Breast epithelium (tissue), 4 donors: ENCODE results near the gene LHFPL2. TPM values are rescaled to one million over a fixed set of nuclear protein-coding genes. Genes with fewer than 3 reads are reported as not detected.
A peak's percentile ranks its signal among the peaks of the same experiment; 100 is the strongest.
"Not testable (repeated sequence)": the region's sequence is repeated elsewhere in the genome, so short reads cannot be mapped to it uniquely, and the experiment has no call there.

Experiments
- DNase-seq, 2 donors: peaks; one replicate each; pipeline ENCODE4 v3.0.0-alpha.2; 2019; ENCODE audit warnings: low spot score in 2 of 2
- H3K27ac ChIP-seq, 2 donors: fragments of 200-600 bp; sonication (generic) in 1 of 2; one replicate each; pipeline ENCODE4 v1.5.1; 2016 to 2019; ENCODE audit warnings: mild to moderate bottlenecking in 1 of 2
- H3K27me3 ChIP-seq, 2 donors: fragments of 200-600 bp; sonication (generic) in 1 of 2; one replicate each; pipeline versions ENCODE4 v1.5.1 to v1.6.0; 2017 to 2019; ENCODE audit warnings: control low read depth in 1 of 2, mild to moderate bottlenecking in 1 of 2
- H3K36me3 ChIP-seq: fragments of 200-600 bp; one replicate; pipeline ENCODE4 v1.5.1; 2019
- H3K4me1 ChIP-seq, 2 donors: fragments of 200-600 bp; sonication (generic); one replicate each; pipeline ENCODE4 v1.5.1; 2016 to 2019; ENCODE audit warnings: control low read depth in 1 of 2
- H3K4me3 ChIP-seq, 3 donors: fragments of 200-600 bp; sonication (generic); 1 replicate in 2 of 3; 2 replicates in 1 of 3; pipeline ENCODE4 v1.5.1; 2016 to 2019; ENCODE audit warnings: mild to moderate bottlenecking in 3 of 3, moderate library complexity in 2 of 3
- H3K9me3 ChIP-seq, 2 donors: fragments of 200-600 bp; sonication (generic) in 1 of 2; one replicate each; pipeline ENCODE4 v1.5.1; 2016 to 2019; ENCODE audit warnings: control low read depth in 1 of 2
- POLR2A ChIP-seq: fragments of 450-650 bp; IDR thresholded peaks from one replicate; pipeline ENCODE4 v1.6.1; 2016; ENCODE audit warnings: antibody characterized with exemption, mild to moderate bottlenecking, moderate library complexity
- POLR2AphosphoS5 ChIP-seq, 3 donors: sonication (generic); formaldehyde crosslinking; IDR thresholded peaks; one replicate each; pipeline ENCODE4 v1.6.1; 2017; ENCODE audit warnings: antibody characterized with exemption in 3 of 3
- intact Hi-C: fragments of 100-400 bp; cut with DNase I; formaldehyde crosslinking; loops from one replicate; pipeline ENCODE4 v1.15.1; 2023; ENCODE audit warnings: low total_unique reads
- total RNA-seq, 3 donors: library from RNA; depleted of rRNA; stranded (reverse); fragments of >200 nt; gene quantifications; one replicate each; pipeline ENCODE4 v1.1.0, GENCODE V29; 2016
- TF ChIP-seq, protein P1 (sequence below), 3 donors: fragments of 450-650 bp; IDR thresholded peaks; one replicate each; pipeline ENCODE4 v1.5.1; 2016 to 2017; ENCODE audit warnings: antibody characterized with exemption in 3 of 3, mild to moderate bottlenecking in 3 of 3, moderate library complexity in 3 of 3

Gene LHFPL2
- total RNA-seq, 3 donors from 2014 or later: 36.8 to 61.8 (median 41.3) TPM

DNA sequence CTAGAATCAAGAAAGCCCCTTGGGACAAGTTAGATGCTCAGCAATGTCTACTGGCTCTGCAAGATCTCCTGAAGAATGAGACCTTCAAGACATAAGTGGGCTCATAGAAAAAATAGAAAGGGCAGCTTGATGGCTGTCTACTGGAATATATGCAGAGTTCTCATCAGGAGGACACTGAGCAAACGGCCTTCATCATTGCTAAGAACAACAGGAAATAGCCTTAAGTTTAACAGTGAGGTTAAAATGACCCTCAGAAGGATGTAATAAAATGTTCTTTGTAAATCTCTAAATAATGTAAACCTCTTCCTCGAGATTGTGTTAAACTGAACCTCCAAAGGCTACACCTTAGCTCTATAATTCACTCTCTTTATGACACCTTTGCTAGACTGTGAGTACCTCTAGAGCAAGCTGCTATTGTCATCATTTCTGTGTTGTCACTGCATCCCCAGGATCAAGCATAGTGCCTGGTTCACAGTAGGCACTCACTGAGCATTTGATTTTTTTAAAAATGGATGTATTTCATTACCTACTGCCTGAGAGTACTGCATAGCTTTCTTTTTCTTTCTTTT, 22.2 kb upstream of the LHFPL2 start:
- intact Hi-C loops: no loop called here

DNA sequence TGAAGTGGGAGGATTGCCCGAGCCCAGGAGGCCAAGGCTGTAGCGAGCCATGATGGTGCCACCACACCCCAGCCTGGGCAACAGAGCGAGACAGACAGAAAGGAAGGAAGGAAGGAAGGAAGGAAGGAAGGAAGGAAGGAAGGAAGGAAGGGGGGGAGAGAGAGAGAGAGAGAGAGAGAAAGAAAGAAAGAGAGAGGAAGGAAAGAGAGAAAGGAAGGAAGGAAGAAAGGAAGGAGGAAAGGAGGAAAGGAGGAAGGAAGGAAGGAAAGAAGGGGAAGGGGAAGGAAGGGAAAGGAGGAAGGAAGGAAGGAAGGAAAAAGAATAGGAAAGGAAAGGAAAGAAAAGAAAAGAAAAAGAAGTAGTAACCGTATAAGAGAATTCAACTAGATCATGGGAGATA, 20.8 kb upstream of the LHFPL2 start:
- TF ChIP-seq, protein P1, sequence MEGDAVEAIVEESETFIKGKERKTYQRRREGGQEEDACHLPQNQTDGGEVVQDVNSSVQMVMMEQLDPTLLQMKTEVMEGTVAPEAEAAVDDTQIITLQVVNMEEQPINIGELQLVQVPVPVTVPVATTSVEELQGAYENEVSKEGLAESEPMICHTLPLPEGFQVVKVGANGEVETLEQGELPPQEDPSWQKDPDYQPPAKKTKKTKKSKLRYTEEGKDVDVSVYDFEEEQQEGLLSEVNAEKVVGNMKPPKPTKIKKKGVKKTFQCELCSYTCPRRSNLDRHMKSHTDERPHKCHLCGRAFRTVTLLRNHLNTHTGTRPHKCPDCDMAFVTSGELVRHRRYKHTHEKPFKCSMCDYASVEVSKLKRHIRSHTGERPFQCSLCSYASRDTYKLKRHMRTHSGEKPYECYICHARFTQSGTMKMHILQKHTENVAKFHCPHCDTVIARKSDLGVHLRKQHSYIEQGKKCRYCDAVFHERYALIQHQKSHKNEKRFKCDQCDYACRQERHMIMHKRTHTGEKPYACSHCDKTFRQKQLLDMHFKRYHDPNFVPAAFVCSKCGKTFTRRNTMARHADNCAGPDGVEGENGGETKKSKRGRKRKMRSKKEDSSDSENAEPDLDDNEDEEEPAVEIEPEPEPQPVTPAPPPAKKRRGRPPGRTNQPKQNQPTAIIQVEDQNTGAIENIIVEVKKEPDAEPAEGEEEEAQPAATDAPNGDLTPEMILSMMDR (IDR thresholded peaks at IDR 0.05): no peak
- TF ChIP-seq POLR2AphosphoS5 (IDR thresholded peaks at IDR 0.05) (no peak), POLR2A (no peak)
- intact Hi-C loops: no loop called here

More for the DNA sequence above, 22.2 kb upstream of the LHFPL2 start:
- H3K4me1 ChIP-seq: no peaks in the 10 kb centered on the region
- no peaks in the 10 kb centered on the region for H3K36me3 ChIP-seq
- H3K9me3 ChIP-seq: no peaks in the 10 kb centered on the region
- H3K27ac ChIP-seq: no peak overlapping the region
- H3K4me3 ChIP-seq: no peak overlapping the region
- TF ChIP-seq, protein P1 (IDR thresholded peaks at IDR 0.05): no peak
- TF ChIP-seq POLR2A (no peak), POLR2AphosphoS5 (IDR thresholded peaks at IDR 0.05) (no peak)
- no peak for DNase-seq
- H3K27me3 ChIP-seq: no peaks in the 10 kb centered on the region

DNA sequence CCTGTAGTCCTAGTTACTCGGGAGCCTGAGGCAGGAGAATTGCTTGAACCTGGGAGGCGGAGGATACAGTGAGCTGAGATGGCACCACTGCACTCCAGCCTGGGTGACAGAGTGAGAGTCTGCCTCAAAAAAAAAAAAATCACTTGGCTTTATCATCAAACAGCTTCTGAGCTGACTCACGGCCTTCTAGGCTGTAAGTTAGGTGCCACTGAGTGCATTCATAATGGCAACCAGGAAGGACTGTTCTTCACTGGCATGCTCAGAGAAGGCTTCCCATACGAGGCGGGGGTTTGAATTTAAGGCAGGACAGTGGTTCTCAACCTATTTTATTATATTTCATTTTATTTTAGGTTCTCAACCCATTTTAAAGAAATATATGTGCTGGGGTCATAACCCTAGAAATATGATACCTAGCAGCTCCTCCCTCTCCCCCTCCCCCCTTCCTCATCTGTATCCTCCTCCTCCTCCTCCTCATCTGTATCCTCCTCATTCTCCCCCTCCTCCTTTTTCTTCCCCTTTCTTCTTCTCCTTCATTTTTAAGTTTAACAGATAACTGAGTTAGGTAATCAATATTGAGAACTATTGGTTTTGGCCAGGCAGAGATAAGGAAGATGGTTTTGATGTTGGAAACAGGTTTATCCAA, 19.0 kb upstream of the LHFPL2 start:
- Histone ChIP-seq H3K27ac (no peak overlapping the region), H3K27me3 (no peaks in the 10 kb centered on the region), H3K36me3 (no peaks in the 10 kb centered on the region), H3K4me1 (no peaks in the 10 kb centered on the region), H3K4me3 (no peak overlapping the region), H3K9me3 (no peaks in the 10 kb centered on the region)
- intact Hi-C loops: no loop called here
- DNase-seq: no peak
- no peak for TF ChIP-seq POLR2A
- no peak for TF ChIP-seq POLR2AphosphoS5 (IDR thresholded peaks at IDR 0.05)
- TF ChIP-seq, protein P1 (IDR thresholded peaks at IDR 0.05): no peak

More for the DNA sequence above, 20.8 kb upstream of the LHFPL2 start:
- DNase-seq: no peak
- H3K4me3 ChIP-seq: no peak overlapping the region
- no peak overlapping the region for H3K27ac ChIP-seq
- no peaks in the 10 kb centered on the region for H3K27me3 ChIP-seq
- H3K4me1 ChIP-seq: no peaks in the 10 kb centered on the region
- no peaks in the 10 kb centered on the region for H3K36me3 ChIP-seq
- H3K9me3 ChIP-seq: no peaks in the 10 kb centered on the region

DNA sequence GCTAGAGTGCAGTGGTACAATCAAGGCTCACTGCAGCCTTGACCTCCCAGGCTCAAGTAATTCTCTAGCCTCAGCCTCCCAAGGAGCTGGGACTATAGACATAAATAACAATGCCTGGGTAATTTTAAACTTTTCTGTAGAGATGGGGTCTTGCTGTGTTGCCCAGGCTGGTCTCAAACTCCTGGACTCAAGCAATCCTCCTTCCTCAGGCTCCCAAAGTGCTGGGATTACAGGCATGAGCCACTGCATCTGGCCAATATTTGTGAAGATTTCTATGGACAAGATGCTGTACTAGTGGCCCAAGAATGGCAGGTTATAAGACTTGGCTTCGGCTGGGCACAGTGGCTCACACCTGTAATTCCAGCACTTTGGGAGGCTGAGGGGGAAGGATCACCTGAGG, 18.4 kb upstream of the LHFPL2 start:
- H3K9me3 ChIP-seq, H3K36me3 ChIP-seq, H3K4me3 ChIP-seq, H3K27ac ChIP-seq, intact Hi-C loops, H3K4me1 ChIP-seq, DNase-seq, H3K27me3 ChIP-seq: not testable (repeated sequence)

DNA sequence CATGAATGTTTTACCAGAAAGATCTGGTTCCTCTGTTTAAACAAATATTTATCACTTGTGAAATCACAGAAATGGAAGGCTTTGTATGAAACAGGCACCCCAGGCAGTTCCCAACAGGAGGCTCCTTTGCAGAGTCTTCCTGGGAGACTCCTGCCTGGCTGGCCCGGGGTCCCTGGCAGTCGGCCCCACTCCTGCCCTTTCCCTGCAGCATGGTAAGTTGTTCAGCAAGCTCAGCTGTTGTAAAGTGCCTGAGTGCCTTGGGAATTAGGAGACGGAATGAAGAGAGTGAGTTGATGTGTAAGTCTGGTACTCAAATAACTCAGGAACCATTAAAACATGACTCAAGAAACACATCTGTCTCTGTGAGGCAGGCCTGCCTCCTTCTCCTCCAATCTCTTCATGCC, 17.5 kb upstream of the LHFPL2 start:
- Histone ChIP-seq H3K4me1 (no peaks in the 10 kb centered on the region), H3K9me3 (no peaks in the 10 kb centered on the region), H3K36me3 (no peaks in the 10 kb centered on the region), H3K4me3 (no peak overlapping the region), H3K27ac (peak overlapping the region in 1 of 2 donors; percentile 65), H3K27me3 (no peaks in the 10 kb centered on the region)
- no peak for TF ChIP-seq POLR2A
- no peak for TF ChIP-seq POLR2AphosphoS5 (IDR thresholded peaks at IDR 0.05)
- TF ChIP-seq, protein P1 (IDR thresholded peaks at IDR 0.05): no peak
- intact Hi-C loops: no loop called here
- DNase-seq: no peak
